Omental fat pad (tissue), 4 donors: Measurements from ENCODE around the gene PZP. TPM values are rescaled to one million over a fixed set of nuclear protein-coding genes. Genes with fewer than 3 reads are reported as not detected.

Source experiments
- ATAC-seq: fragments of 150-250 bp; one replicate; pipeline ENCODE4 v1.9.1; 2016; ENCODE audit warnings: mild to moderate bottlenecking, moderate library complexity; ENCODE audit not compliant: low FRiP score
- DNase-seq: peaks from one replicate; pipeline ENCODE4 v3.0.0-alpha.2; 2019; ENCODE audit warnings: low spot score
- CTCF ChIP-seq, 3 donors: fragments of 450-650 bp; IDR thresholded peaks; one replicate each; pipeline ENCODE4 v1.5.1; 2016 to 2017; ENCODE audit warnings: antibody characterized with exemption in 3 of 3, mild to moderate bottlenecking in 3 of 3, moderate library complexity in 2 of 3
- total RNA-seq, 4 donors: library from RNA; depleted of rRNA; stranded (reverse); fragments of >200 nt; gene quantifications; one replicate each; pipeline ENCODE4 v1.1.0, GENCODE V29; 2016

Gene PZP
- total RNA-seq, 4 donors from 2014 or later = 0.12 to 1.6 TPM; not detected in 2

- ATAC-seq (no peak), DNase-seq (no peak)
- TF ChIP-seq CTCF (IDR thresholded peaks at IDR 0.05) = no peak
Measured at GRCh38 chr12:9104767-9105423, 103.3 kb downstream of the PZP start.

GRCh38 chr12:9104087-9104486, 104.1 kb downstream of the PZP start:
- no peak for TF ChIP-seq CTCF (IDR thresholded peaks at IDR 0.05)
- DNase-seq = no peak
- ATAC-seq = no peak

- no peak for ATAC-seq
- DNase-seq = no peak
- TF ChIP-seq CTCF (IDR thresholded peaks at IDR 0.05) = no peak
Measured at GRCh38 chr12:9103050-9103849, 104.9 kb downstream of the PZP start.

GRCh38 chr12:9101018-9101687, 107.0 kb downstream of the PZP start:
- no peak for TF ChIP-seq CTCF (IDR thresholded peaks at IDR 0.05)
- ATAC-seq = no peak
- DNase-seq = no peak

- ATAC-seq (no peak), DNase-seq (no peak)
- no peak for TF ChIP-seq CTCF (IDR thresholded peaks at IDR 0.05)
Measured at GRCh38 chr12:9099552-9100190, 108.5 kb downstream of the PZP start.

Other genes starting within 250 kb of the PZP start
- 10 to 100 TPM in 1 of 4 donors, 1 to 10 TPM in 3; 2.3 to 17.0 (median 6.3) TPM for gene KLRG1, start 218.8 kb downstream of the PZP start, total RNA-seq
- 100 to 1,000 TPM; 178 to 694 (median 529) TPM for gene A2M, start 92.5 kb downstream of the PZP start, total RNA-seq